ENCODE data around the gene PLEKHB2. TPM values are rescaled to one million over a fixed set of nuclear protein-coding genes. Genes with fewer than 3 reads are reported as not detected.

PLEKHB2 gene, protein sequence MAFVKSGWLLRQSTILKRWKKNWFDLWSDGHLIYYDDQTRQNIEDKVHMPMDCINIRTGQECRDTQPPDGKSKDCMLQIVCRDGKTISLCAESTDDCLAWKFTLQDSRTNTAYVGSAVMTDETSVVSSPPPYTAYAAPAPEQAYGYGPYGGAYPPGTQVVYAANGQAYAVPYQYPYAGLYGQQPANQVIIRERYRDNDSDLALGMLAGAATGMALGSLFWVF
- total RNA-seq (2011; cell fraction: chromatin; rRNA removed; ENCODE audit: low replicate concordance), result 57.5 and 90.0 TPM in 2 replicates
- 40.9 and 42.5 TPM in 2 replicates for total RNA-seq (2011; cell fraction: nucleolus; rRNA removed)
- total RNA-seq (2011; cell fraction: nucleoplasm; rRNA removed), result 74.6 and 88.2 TPM in 2 replicates
- total RNA-seq (2014; rRNA removed), result 48.6 and 65.2 TPM in 2 replicates
- total RNA-seq (2014; rRNA removed; fragmentation: Illumina TruSeq; extraction: Trizol), result 44.1 and 46.7 TPM in 2 replicates
- total RNA-seq (2015; rRNA removed; fragmentation: Illumina TruSeq; extraction: Trizol), result 43.7 and 47.3 TPM in 2 replicates
- total RNA-seq (2021), result 56.5 TPM in 2 replicates
- polyA plus RNA-seq (2011; rRNA removed), result 53.8 and 71.5 TPM in 2 replicates
- polyA plus RNA-seq (2011; cell fraction: cytosol; rRNA removed), result 57.4 and 73.3 TPM in 2 replicates
- polyA plus RNA-seq (2011; cell fraction: nucleus; rRNA removed), result 29.5 and 30.0 TPM in 2 replicates
- polyA plus RNA-seq (2012), result 53.7 and 58.0 TPM in 2 replicates
- 55.4 and 56.2 TPM in 2 replicates for polyA plus RNA-seq (2014; fragmentation: Illumina TruSeq; extraction: Trizol)
- polyA plus RNA-seq (2014; fragmentation: Nextera tagmentation; extraction: Ambion mirVana), result 10 to 100 TPM; 41.3 to 42.6 TPM
- polyA plus RNA-seq (2014; rRNA removed), result 50.2 and 53.0 TPM in 2 replicates
- polyA minus RNA-seq (2011; rRNA and poly(A)+ RNA removed), result 80.6 and 119 TPM in 2 replicates
- polyA minus RNA-seq (2011; cell fraction: cytosol; rRNA and poly(A)+ RNA removed), result 54.8 and 64.5 TPM in 2 replicates
- 20.1 and 30.9 TPM in 2 replicates for polyA minus RNA-seq (2011; cell fraction: nucleus; rRNA and poly(A)+ RNA removed)
- Bru-seq, nascent RNA, result percentile 83 among the genes with signal in this experiment
- percentile 88 among the genes with signal in this experiment for BruChase-seq, experiment 1, labeled RNA remaining after a 2-hour chase
- percentile 91 among the genes with signal in this experiment for BruChase-seq, experiment 2, labeled RNA remaining after a 6-hour chase
- long read RNA-seq, experiment 1, full-length matches to known transcripts, result 57 of 327 reads
- long read RNA-seq, experiment 1, partial matches to known transcripts, result 114 of 327 reads
- long read RNA-seq, experiment 1, other reads (novel, unspliced or antisense), result 156 of 327 reads
- long read RNA-seq, experiment 2, full-length matches to known transcripts, result 6 of 89 reads
- long read RNA-seq, experiment 2, partial matches to known transcripts, result 1 of 89 reads
- long read RNA-seq, experiment 2, other reads (novel, unspliced or antisense), result 82 of 89 reads
- long read RNA-seq, experiment 3, full-length matches to known transcripts, result 14 of 63 reads
- long read RNA-seq, experiment 3, partial matches to known transcripts, result 0 of 63 reads
- long read RNA-seq, experiment 3, other reads (novel, unspliced or antisense), result 49 of 63 reads

GRCh38 chr2:131105156-131105949 is at the start of gene PLEKHB2:
TSS of gene PLEKHB2 (plus strand) at chr2:131105336. CDS start at chr2:131120942, 15,606 bp downstream.
- CTCF ChIA-PET (ENCODE audit: low intra/inter-chr PET ratio), result interaction anchor here (0.6 kb wide), 1 partner anchor 11 kb away, joined by 3 read pairs; no protein-coding TSS in a partner anchor
- H3K9me1 ChIP-seq (ENCODE audit: control insufficient read depth, insufficient read depth, low read length), result no peaks in the 10 kb centered on the region
- peaks cover 51% of the 10 kb centered on the region for H3K79me2 ChIP-seq (ENCODE audit: control insufficient read depth, insufficient read depth, low read length)
- FAIRE-seq (peak; percentile 71), ATAC-seq (peak; percentile 86), DNase-seq (ENCODE audit: extremely low read depth in 1 of 4, low spot score in 3 of 4) (peak; percentile 95 to 96 (median 96))
- POLR2A ChIA-PET, result interaction anchor here (0.5 to 4.4 kb wide), 3 partner anchors 8 to 74 kb away, joined by 4 to 35 read pairs (median 9); partner anchors contain the start of gene FAM168B
- H3K4me3 ChIP-seq, result peak within 1 kb of the TSS; percentile 69
- WGBS (ENCODE audit: insufficient coverage, low coverage, missing lambda C conversion rate), result 1% methylated on average over 39 of the region's 66 CpGs
- intact Hi-C loops (cut with micrococcal nuclease) (no loop called here), in situ Hi-C loops (cut with MboI) (no loop called here)
- H3K27ac ChIP-seq (ENCODE audit: extremely low read depth, low read depth, low read length), result peak within 1 kb of the TSS; percentile 90
- H3K36me3 ChIP-seq (ENCODE audit: control insufficient read depth, insufficient read depth, low read length), result peaks cover 25% of the 10 kb centered on the region; the same call in 2 of the 3 replicates
- BruUV-seq (replicated peaks), result no TSS peak
- H3K4me1 ChIP-seq (replicated peaks in 1 of 2; ENCODE audit: control insufficient read depth in 2 of 2, insufficient read depth in 2 of 2, low read length in 2 of 2), result peaks cover 10 to 26% of the 10 kb centered on the region in 2 experiments; a peak in 4 of 5 replicates
- peak within 1 kb of the TSS; percentile 84 to 99 for H3K9ac ChIP-seq (ENCODE audit: insufficient read depth in 1 of 2, low read depth in 2 of 2, low read length in 2 of 2)
- no peaks in the 10 kb centered on the region for H3K9me3 ChIP-seq (replicated peaks; ENCODE audit: control insufficient read depth, insufficient read depth, low read depth, low read length)
- H4K20me1 ChIP-seq (replicated peaks; ENCODE audit: control insufficient read depth, insufficient read depth, low read length), result peaks cover 9% of the 10 kb centered on the region
- H2AFZ ChIP-seq (ENCODE audit: low read depth, low read length), result peak within 1 kb of the TSS; percentile 83
- H3K4me2 ChIP-seq (ENCODE audit: insufficient read depth, low read length), result peak within 1 kb of the TSS; percentile 98
- H3K27me3 ChIP-seq (ENCODE audit: control insufficient read depth in 2 of 2, insufficient read depth in 2 of 2, low read length in 2 of 2), result no peaks in the 10 kb centered on the region
- TF ChIP-seq MLLT1 (IDR thresholded peaks at IDR 0.05) (no peak), HDAC8 (tag; IDR thresholded peaks at IDR 0.05) (no peak), ZNF77 (CRISPR knock-in tag; IDR thresholded peaks at IDR 0.05) (no peak), SAFB2 (IDR thresholded peaks at IDR 0.05; ENCODE audit: borderline replicate concordance, low read depth, low read length, severe bottlenecking) (no peak), ILF3 (IDR thresholded peaks at IDR 0.05; ENCODE audit: borderline replicate concordance) (no peak), KAT2B (IDR thresholded peaks at IDR 0.05; ENCODE audit: low read depth, low read length) (no peak), BDP1 (IDR thresholded peaks at IDR 0.05; ENCODE audit: insufficient read depth, insufficient read length) (no peak), FOXK1 (CRISPR knock-in tag; IDR thresholded peaks at IDR 0.05; ENCODE audit: borderline replicate concordance) (no peak), ZNF830 (CRISPR knock-in tag; IDR thresholded peaks at IDR 0.05) (no peak)
- TF ChIP-seq, protein P1, sequence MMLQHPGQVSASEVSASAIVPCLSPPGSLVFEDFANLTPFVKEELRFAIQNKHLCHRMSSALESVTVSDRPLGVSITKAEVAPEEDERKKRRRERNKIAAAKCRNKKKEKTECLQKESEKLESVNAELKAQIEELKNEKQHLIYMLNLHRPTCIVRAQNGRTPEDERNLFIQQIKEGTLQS (IDR thresholded peaks at IDR 0.05), result peak; percentile 57
- TF ChIP-seq, protein P1 (CRISPR knock-in tag; conservative IDR thresholded peaks at IDR 0.05), result no peak
- TF ChIP-seq, protein P2, sequence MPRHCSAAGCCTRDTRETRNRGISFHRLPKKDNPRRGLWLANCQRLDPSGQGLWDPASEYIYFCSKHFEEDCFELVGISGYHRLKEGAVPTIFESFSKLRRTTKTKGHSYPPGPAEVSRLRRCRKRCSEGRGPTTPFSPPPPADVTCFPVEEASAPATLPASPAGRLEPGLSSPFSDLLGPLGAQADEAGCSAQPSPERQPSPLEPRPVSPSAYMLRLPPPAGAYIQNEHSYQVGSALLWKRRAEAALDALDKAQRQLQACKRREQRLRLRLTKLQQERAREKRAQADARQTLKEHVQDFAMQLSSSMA (CRISPR knock-in tag; IDR thresholded peaks at IDR 0.05), result no peak
